T-helper 17 cell (primary cell): ENCODE data around the gene ALOX12B. TPM values are rescaled to one million over a fixed set of nuclear protein-coding genes. Genes with fewer than 3 reads are reported as not detected.
"Not testable (repeated sequence)": the region's sequence is repeated elsewhere in the genome, so short reads cannot be mapped to it uniquely, and the experiment has no call there.

Experiments used
- ATAC-seq: fragments of 150-1000 bp; cut with Tn5 transposase; 2 replicates; pipeline ENCODE4 v1.10.0; 2021; ENCODE audit warnings: mild to moderate bottlenecking, moderate library complexity
- DNase-seq, 3 donors: peaks; one replicate each; pipeline versions ENCODE4 v3.0.0 to v3.0.0-alpha.2; 2020 to 2021
- H3K9me3 ChIP-seq: one replicate; pipeline ENCODE4 v1.7.0; 2013; ENCODE audit warnings: low read length, mild to moderate bottlenecking; ENCODE audit not compliant: control insufficient read depth, poor library complexity, severe bottlenecking
- H3K27ac Mint-ChIP-seq: one replicate; pipeline ENCODE4 v1.8.0; 2022; ENCODE audit warnings: mild to moderate bottlenecking, moderate library complexity, mixed read lengths
- H3K27me3 Mint-ChIP-seq: one replicate; pipeline ENCODE4 v1.8.0; 2022; ENCODE audit warnings: mixed read lengths
- H3K36me3 Mint-ChIP-seq: one replicate; pipeline ENCODE4 v1.8.0; 2022; ENCODE audit warnings: low read depth, mixed read lengths
- H3K4me1 Mint-ChIP-seq: one replicate; pipeline ENCODE4 v1.8.0; 2022; ENCODE audit warnings: mild to moderate bottlenecking, mixed read lengths
- H3K4me3 Mint-ChIP-seq: one replicate; pipeline ENCODE4 v1.8.0; 2022; ENCODE audit warnings: mild to moderate bottlenecking, moderate library complexity, mixed read lengths
- total RNA-seq, 4 donors: library from RNA in 2 of 4; stranded (reverse) in 2 of 4; gene quantifications; one replicate each; pipeline ENCODE4 v1.2.3 and lab custom pipeline; 2022 to 2026

Gene ALOX12B
- total RNA-seq, 2 donors from 2014 or later = not detected

GRCh38 chr17:8031950-8032349, 55.6 kb downstream of the ALOX12B start:
- Mint-ChIP-seq H3K27me3 (peaks cover 59% of the 10 kb centered on the region), H3K36me3 (peaks cover 2% of the 10 kb centered on the region), H3K4me1 (peaks cover 2% of the 10 kb centered on the region), H3K27ac (no peak overlapping the region), H3K4me3 (no peak overlapping the region)
- DNase-seq (no peak), ATAC-seq (no peak)
- no peaks in the 10 kb centered on the region for H3K9me3 ChIP-seq

GRCh38 chr17:8031261-8031661, 56.3 kb downstream of the ALOX12B start:
- Mint-ChIP-seq H3K27ac (no peak overlapping the region), H3K36me3 (peaks cover 2% of the 10 kb centered on the region), H3K27me3 (peaks cover 64% of the 10 kb centered on the region), H3K4me3 (no peak overlapping the region), H3K4me1 (peaks cover 2% of the 10 kb centered on the region)
- no peak for ATAC-seq
- H3K9me3 ChIP-seq = no peaks in the 10 kb centered on the region
- no peak for DNase-seq

GRCh38 chr17:8029121-8029520, 58.4 kb downstream of the ALOX12B start:
- Mint-ChIP-seq H3K36me3 (peaks cover 2% of the 10 kb centered on the region), H3K4me3 (no peak overlapping the region), H3K27me3 (peaks cover 75% of the 10 kb centered on the region), H3K27ac (no peak overlapping the region), H3K4me1 (peaks cover 2% of the 10 kb centered on the region)
- DNase-seq = no peak
- ATAC-seq = no peak
- H3K9me3 ChIP-seq = no peaks in the 10 kb centered on the region

GRCh38 chr17:8025176-8025911, 62.2 kb downstream of the ALOX12B start:
- H3K9me3 ChIP-seq = no peaks in the 10 kb centered on the region
- DNase-seq = no peak
- H3K36me3 Mint-ChIP-seq = peaks cover 4% of the 10 kb centered on the region
- H3K4me1 Mint-ChIP-seq = no peaks in the 10 kb centered on the region
- ATAC-seq = no peak
- H3K4me3 Mint-ChIP-seq = no peak overlapping the region
- peaks cover 69% of the 10 kb centered on the region for H3K27me3 Mint-ChIP-seq
- no peak overlapping the region for H3K27ac Mint-ChIP-seq

GRCh38 chr17:8024161-8024560, 63.4 kb downstream of the ALOX12B start:
- not testable (repeated sequence) for H3K4me3 Mint-ChIP-seq, DNase-seq, H3K36me3 Mint-ChIP-seq, ATAC-seq, H3K4me1 Mint-ChIP-seq, H3K27ac Mint-ChIP-seq, H3K9me3 ChIP-seq
- peaks cover 76% of the 10 kb centered on the region for H3K27me3 Mint-ChIP-seq

Other genes starting within 250 kb of the ALOX12B start
- gene TMEM88, start 232.7 kb downstream of the ALOX12B start, total RNA-seq = 10 to 100 TPM; 31.0 to 31.3 TPM
- gene NAA38, start 230.2 kb downstream of the ALOX12B start, total RNA-seq = 10 to 100 TPM; 26.8 to 30.3 TPM
- 10 to 100 TPM in 1 of 2 donors, 1 to 10 TPM in 1; 9.3 to 14.9 TPM for gene CYB5D1, start 229.7 kb downstream of the ALOX12B start, total RNA-seq
- 100 to 1,000 TPM; 219 TPM for gene CHD3, start 198.9 kb downstream of the ALOX12B start, total RNA-seq
- gene RNF227, start 171.4 kb downstream of the ALOX12B start, total RNA-seq = 1 to 10 TPM; 1.4 to 2.3 TPM
- 1 to 10 TPM; 5.9 to 8.4 TPM for gene KCNAB3, start 157.9 kb downstream of the ALOX12B start, total RNA-seq
- 100 to 1,000 TPM; 102 to 118 TPM for gene TRAPPC1, start 155.8 kb downstream of the ALOX12B start, total RNA-seq
- 10 to 100 TPM; 24.3 to 27.9 TPM for gene CNTROB, start 155.5 kb downstream of the ALOX12B start, total RNA-seq
- under 1 TPM in 1 of 2 donors, not detected in 1; 0.08 TPM for gene GUCY2D, start 85.1 kb downstream of the ALOX12B start, total RNA-seq
- not detected for gene ALOX15B, start 48.7 kb downstream of the ALOX12B start, total RNA-seq
- not detected for gene ALOXE3, start 30.8 kb upstream of the ALOX12B start, total RNA-seq
- not detected for gene HES7, start 36.4 kb upstream of the ALOX12B start, total RNA-seq
- 1,000 to 10,000 TPM; 1,926 to 2,038 TPM for gene PER1, start 64.7 kb upstream of the ALOX12B start, total RNA-seq
- gene VAMP2, start 75.2 kb upstream of the ALOX12B start, total RNA-seq = 100 to 1,000 TPM; 209 to 252 TPM
- gene TMEM107, start 88.7 kb upstream of the ALOX12B start, total RNA-seq = 10 to 100 TPM; 33.0 to 33.9 TPM
- gene BORCS6, start 102.5 kb upstream of the ALOX12B start, total RNA-seq = 1 to 10 TPM; 8.3 to 8.7 TPM
- gene AURKB, start 122.9 kb upstream of the ALOX12B start, total RNA-seq = 1 to 10 TPM; 2.2 to 2.5 TPM
- gene CTC1, start 160.3 kb upstream of the ALOX12B start, total RNA-seq = 100 to 1,000 TPM; 218 TPM
- gene PFAS, start 161.6 kb upstream of the ALOX12B start, total RNA-seq = 10 to 100 TPM; 21.1 to 27.0 TPM
- gene RANGRF, start 201.0 kb upstream of the ALOX12B start, total RNA-seq = 10 to 100 TPM; 27.0 to 36.2 TPM
- gene SLC25A35, start 207.7 kb upstream of the ALOX12B start, total RNA-seq = 1 to 10 TPM; 8.3 to 8.7 TPM
- not detected for gene ARHGEF15, start 222.5 kb upstream of the ALOX12B start, total RNA-seq